CD4-positive, CD25-positive, alpha-beta regulatory T cell (primary cell): ENCODE results near the gene STEAP2. TPM values are rescaled to one million over a fixed set of nuclear protein-coding genes. Genes with fewer than 3 reads are reported as not detected.

Experiments
- ATAC-seq, 2 donors: fragments of 150-1000 bp; cut with Tn5 transposase; one replicate each; pipeline ENCODE4 v1.10.0; 2021; ENCODE audit warnings: low read depth in 2 of 2, moderate number of reproducible peaks in 2 of 2, moderate library complexity in 1 of 2
- DNase-seq, 3 donors: peaks; one replicate each; pipeline versions ENCODE4 v3.0.0 to v3.0.0-alpha.2; 2012 to 2022; ENCODE audit warnings: mixed read lengths in 1 of 3
- H3K27ac ChIP-seq: one replicate; pipeline ENCODE4 v1.7.0; 2013; ENCODE audit warnings: mild to moderate bottlenecking, low read length; ENCODE audit not compliant: insufficient read depth, poor library complexity, severe bottlenecking
- H3K27me3 ChIP-seq: one replicate; pipeline ENCODE4 v1.7.0; 2013; ENCODE audit warnings: low read length; ENCODE audit not compliant: control insufficient read depth, insufficient read depth
- H3K36me3 ChIP-seq: one replicate; pipeline ENCODE4 v1.7.0; 2013; ENCODE audit warnings: mild to moderate bottlenecking, low read length, moderate library complexity; ENCODE audit not compliant: control insufficient read depth, insufficient read depth
- H3K4me1 ChIP-seq: 2 replicates; pipeline ENCODE4 v1.7.0; 2013; ENCODE audit warnings: mild to moderate bottlenecking, low read length; ENCODE audit not compliant: insufficient read depth, control insufficient read depth, poor library complexity, severe bottlenecking
- H3K4me3 ChIP-seq: one replicate; pipeline ENCODE4 v1.7.0; 2013; ENCODE audit warnings: low read depth, mild to moderate bottlenecking, low read length, moderate library complexity
- H3K9me3 ChIP-seq, 2 experiments: 1 replicate in 1 of 2; 2 replicates in 1 of 2; pipeline ENCODE4 v1.7.0; 2013; ENCODE audit warnings: low read length in 2 of 2, mild to moderate bottlenecking in 1 of 2, moderate library complexity in 1 of 2; ENCODE audit not compliant: control insufficient read depth in 2 of 2
- H3K27ac Mint-ChIP-seq, 3 donors: one replicate each; pipeline ENCODE4 v1.8.0; 2020 to 2022; ENCODE audit warnings: mild to moderate bottlenecking in 3 of 3, mixed read lengths in 3 of 3, moderate library complexity in 2 of 3
- H3K27me3 Mint-ChIP-seq: one replicate; pipeline ENCODE4 v1.8.0; 2022; ENCODE audit warnings: mild to moderate bottlenecking, mixed read lengths
- H3K36me3 Mint-ChIP-seq: one replicate; pipeline ENCODE4 v1.8.0; 2020; ENCODE audit warnings: mixed read lengths
- H3K4me1 Mint-ChIP-seq, 4 donors: one replicate each; pipeline ENCODE4 v1.8.0; 2020 to 2022; ENCODE audit warnings: mixed read lengths in 4 of 4, mild to moderate bottlenecking in 1 of 4
- H3K4me3 Mint-ChIP-seq, 4 donors: one replicate each; pipeline ENCODE4 v1.8.0; 2020 to 2022; ENCODE audit warnings: mild to moderate bottlenecking in 4 of 4, mixed read lengths in 4 of 4, moderate library complexity in 3 of 4
- H3K9me3 Mint-ChIP-seq, 7 donors: one replicate each; pipeline ENCODE4 v1.8.0; 2020 to 2022; ENCODE audit warnings: mixed read lengths in 7 of 7, mild to moderate bottlenecking in 3 of 7, moderate library complexity in 2 of 7
- polyA plus RNA-seq, 4 donors: library from polyadenylated mRNA; unstranded; fragments of 300-500 nt; fragmentation: Illumina TruSeq; gene quantifications; one replicate each; pipeline ENCODE4 v1.2.3, GENCODE V29; 2021
- total RNA-seq: library from RNA; stranded (reverse); gene quantifications from one replicate; pipeline ENCODE4 v1.2.3, GENCODE V29; 2022

The STEAP2 gene
- total and polyA plus RNA-seq, 5 donors from 2014 or later: not detected

DNA sequence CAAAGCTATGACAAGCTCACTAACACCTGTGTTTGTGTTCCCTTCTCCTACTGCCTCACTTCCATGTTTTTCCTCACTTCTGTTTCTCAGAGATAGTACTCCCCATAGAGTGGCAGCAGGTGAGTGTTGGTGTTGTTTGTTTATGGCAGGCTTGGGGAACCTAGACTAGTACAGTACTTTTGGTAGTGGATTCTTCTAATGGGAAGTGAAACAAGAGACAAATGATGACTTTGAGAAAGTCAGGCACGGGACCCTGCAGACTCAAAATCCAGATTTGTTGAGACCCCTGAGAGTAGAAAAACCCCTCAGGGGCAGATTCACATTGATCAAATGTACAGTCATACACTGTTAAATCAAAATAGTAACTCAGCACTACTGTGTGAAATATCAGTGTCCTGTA, 27.0 kb downstream of the STEAP2 start:
- peaks cover 9% of the 10 kb centered on the region for H3K27me3 ChIP-seq
- no peak overlapping the region for H3K27ac Mint-ChIP-seq
- H3K36me3 ChIP-seq: no peaks in the 10 kb centered on the region
- peaks cover 0 to 2% (median 0%) of the 10 kb centered on the region in 4 donors for H3K4me1 Mint-ChIP-seq
- peaks cover 0 to 1% (median 0%) of the 10 kb centered on the region in 7 donors for H3K9me3 Mint-ChIP-seq
- DNase-seq (no peak), ATAC-seq (no peak)
- peaks cover 13% of the 10 kb centered on the region for H3K27me3 Mint-ChIP-seq
- no peak overlapping the region for H3K4me3 Mint-ChIP-seq
- H3K4me3 ChIP-seq: no peak overlapping the region
- no peaks in the 10 kb centered on the region for H3K9me3 ChIP-seq
- no peaks in the 10 kb centered on the region for H3K36me3 Mint-ChIP-seq
- no peaks in the 10 kb centered on the region for H3K4me1 ChIP-seq
- no peak overlapping the region for H3K27ac ChIP-seq

DNA sequence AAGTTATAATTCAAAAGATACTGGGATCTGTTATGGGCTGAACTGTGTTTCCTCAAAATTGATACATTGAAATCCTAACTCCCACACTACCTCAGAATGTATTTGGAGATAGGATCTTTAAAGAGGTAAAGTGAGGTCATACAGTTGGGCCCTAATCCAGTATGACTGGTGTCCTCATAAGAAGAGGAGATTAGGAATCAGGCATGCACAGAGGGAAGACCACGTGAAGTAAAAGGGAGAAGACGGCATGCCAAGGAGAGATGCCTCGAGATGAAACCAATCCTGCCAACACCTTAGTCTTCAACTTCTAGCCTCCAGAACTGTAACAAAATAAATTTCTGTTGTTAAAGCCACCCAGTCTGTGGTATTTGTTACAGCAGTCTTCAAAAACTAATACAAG, 27.5 kb downstream of the STEAP2 start:
- Mint-ChIP-seq H3K27ac (no peak overlapping the region), H3K27me3 (peaks cover 16% of the 10 kb centered on the region), H3K4me1 (peaks cover 0 to 2% (median under 1%) of the 10 kb centered on the region in 4 donors), H3K36me3 (no peaks in the 10 kb centered on the region), H3K4me3 (no peak overlapping the region), H3K9me3 (peaks cover 0 to 1% (median 0%) of the 10 kb centered on the region in 7 donors)
- Histone ChIP-seq H3K27me3 (peaks cover 11% of the 10 kb centered on the region), H3K27ac (no peak overlapping the region), H3K36me3 (no peaks in the 10 kb centered on the region), H3K9me3 (no peaks in the 10 kb centered on the region), H3K4me1 (no peaks in the 10 kb centered on the region), H3K4me3 (no peak overlapping the region)
- no peak for DNase-seq
- ATAC-seq: no peak

DNA sequence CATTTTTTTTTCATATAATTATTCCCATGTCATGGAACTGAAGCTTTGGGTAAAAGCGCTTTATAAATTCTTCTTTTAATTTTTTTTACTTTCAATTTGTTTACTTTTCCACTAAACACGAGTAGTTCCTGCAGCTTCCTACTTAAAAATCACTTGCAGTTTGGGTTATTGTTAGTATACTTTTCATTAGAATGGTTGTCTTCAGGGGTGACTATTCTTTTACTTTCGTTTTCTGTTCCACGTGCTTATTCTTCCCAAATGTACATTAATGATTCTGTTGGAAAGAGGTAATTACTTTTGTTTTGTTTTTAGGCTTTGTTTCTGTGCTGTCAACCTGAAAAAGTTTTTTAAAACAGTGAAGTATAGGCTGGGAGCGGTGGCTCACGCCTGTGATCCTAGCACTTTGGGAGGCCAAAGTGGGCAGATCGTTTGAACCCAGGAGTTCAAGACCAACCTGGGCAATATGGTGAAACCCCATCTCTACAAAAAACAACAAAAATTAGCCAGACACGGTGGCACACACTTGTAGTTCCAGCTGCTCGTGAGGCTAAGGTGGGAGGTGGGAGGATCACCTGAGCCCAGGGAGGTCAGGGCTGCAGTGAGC, 28.2 kb downstream of the STEAP2 start:
- H3K9me3 Mint-ChIP-seq: peaks cover 0 to 1% (median 0%) of the 10 kb centered on the region in 7 donors
- peaks cover 0 to 7% (median 2%) of the 10 kb centered on the region in 4 donors for H3K4me1 Mint-ChIP-seq
- H3K27ac Mint-ChIP-seq: no peak overlapping the region
- no peak overlapping the region for H3K4me3 ChIP-seq
- no peaks in the 10 kb centered on the region for H3K4me1 ChIP-seq
- no peak overlapping the region for H3K4me3 Mint-ChIP-seq
- no peaks in the 10 kb centered on the region for H3K9me3 ChIP-seq
- peaks cover 14% of the 10 kb centered on the region for H3K27me3 ChIP-seq
- ATAC-seq (no peak), DNase-seq (no peak)
- peaks cover 17% of the 10 kb centered on the region for H3K27me3 Mint-ChIP-seq
- H3K36me3 ChIP-seq: no peaks in the 10 kb centered on the region
- no peak overlapping the region for H3K27ac ChIP-seq
- no peaks in the 10 kb centered on the region for H3K36me3 Mint-ChIP-seq

DNA sequence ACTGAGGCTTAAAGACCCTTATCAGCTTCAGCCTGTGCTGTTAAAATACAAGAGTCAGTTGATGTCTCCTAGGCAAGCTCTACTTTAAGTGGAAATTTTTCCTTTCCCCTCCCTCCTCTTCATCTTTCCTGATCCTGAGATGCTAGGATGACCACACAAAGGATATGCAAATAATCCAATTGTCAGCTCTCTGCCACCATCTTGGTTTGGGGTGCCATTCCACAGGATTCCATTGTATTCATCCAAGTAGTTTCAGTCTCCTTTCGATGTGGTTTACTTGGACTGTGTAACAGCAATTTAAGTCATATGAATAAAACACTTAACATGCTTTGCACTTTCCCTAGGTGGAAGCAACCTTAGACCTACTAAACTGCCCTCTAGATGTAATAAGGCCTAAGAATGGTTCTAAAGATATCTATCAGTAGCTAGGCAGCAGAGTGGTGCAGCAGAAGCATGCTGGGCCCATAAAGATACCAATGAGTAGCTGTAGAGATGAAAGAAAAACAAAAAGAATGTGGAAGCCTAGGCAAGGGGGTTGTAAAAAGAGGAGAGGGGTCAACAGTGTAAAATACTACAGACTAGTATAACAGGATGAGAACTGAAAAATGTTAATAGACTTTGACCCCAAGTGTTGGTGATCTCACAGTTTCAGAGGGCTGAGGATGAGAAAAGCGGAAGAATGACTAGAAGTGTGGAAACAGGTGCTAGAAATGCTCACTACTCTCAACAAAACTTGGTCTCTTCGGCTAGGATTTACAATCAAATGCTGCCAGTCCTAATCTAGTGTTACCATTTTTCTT, 31.0 kb downstream of the STEAP2 start:
- Mint-ChIP-seq H3K4me3 (no peak overlapping the region), H3K36me3 (no peaks in the 10 kb centered on the region), H3K27ac (peak overlapping the region in 1 of 3 donors; percentile 14), H3K9me3 (peaks cover 0 to 1% (median 0%) of the 10 kb centered on the region in 7 donors), H3K4me1 (peaks cover 0 to 20% (median 7%) of the 10 kb centered on the region in 4 donors), H3K27me3 (peaks cover 40% of the 10 kb centered on the region)
- Histone ChIP-seq H3K9me3 (no peaks in the 10 kb centered on the region), H3K27ac (no peak overlapping the region), H3K4me1 (peaks cover 9% of the 10 kb centered on the region), H3K4me3 (no peak overlapping the region), H3K36me3 (no peaks in the 10 kb centered on the region), H3K27me3 (peaks cover 26% of the 10 kb centered on the region)
- DNase-seq: no peak
- no peak for ATAC-seq

DNA sequence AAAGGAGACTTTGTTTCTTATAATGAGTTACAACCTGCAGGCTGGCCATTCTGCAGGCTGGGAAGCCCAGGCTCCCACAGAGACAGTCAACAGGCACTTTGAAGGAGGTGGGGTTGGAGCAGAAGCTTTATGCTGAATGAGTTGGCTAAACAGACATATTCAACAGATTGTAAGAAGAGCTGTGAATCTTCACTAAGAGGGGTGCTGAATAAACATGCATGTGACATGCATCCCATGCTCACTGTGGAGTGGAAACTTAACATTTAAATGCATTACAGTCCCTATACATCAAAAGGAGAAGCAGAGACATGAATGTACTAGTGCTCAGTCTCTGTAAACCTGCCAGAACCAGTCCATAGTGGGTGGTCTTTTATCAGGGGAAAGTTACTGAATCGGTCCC, 32.0 kb downstream of the STEAP2 start:
- no peak overlapping the region for H3K27ac ChIP-seq
- Mint-ChIP-seq H3K4me3 (peak overlapping the region; percentile 48 to 74 (median 68)), H3K27ac (peak overlapping the region in 1 of 3 donors; percentile 55), H3K27me3 (peaks cover 40% of the 10 kb centered on the region), H3K4me1 (peaks cover 0 to 20% (median 7%) of the 10 kb centered on the region in 4 donors), H3K36me3 (no peaks in the 10 kb centered on the region), H3K9me3 (peaks cover 0 to 1% (median 0%) of the 10 kb centered on the region in 7 donors)
- H3K36me3 ChIP-seq: no peaks in the 10 kb centered on the region
- DNase-seq: no peak
- H3K4me3 ChIP-seq: no peak overlapping the region
- ATAC-seq: no peak
- H3K4me1 ChIP-seq: peaks cover 9% of the 10 kb centered on the region
- H3K9me3 ChIP-seq: no peaks in the 10 kb centered on the region
- peaks cover 26% of the 10 kb centered on the region for H3K27me3 ChIP-seq

DNA sequence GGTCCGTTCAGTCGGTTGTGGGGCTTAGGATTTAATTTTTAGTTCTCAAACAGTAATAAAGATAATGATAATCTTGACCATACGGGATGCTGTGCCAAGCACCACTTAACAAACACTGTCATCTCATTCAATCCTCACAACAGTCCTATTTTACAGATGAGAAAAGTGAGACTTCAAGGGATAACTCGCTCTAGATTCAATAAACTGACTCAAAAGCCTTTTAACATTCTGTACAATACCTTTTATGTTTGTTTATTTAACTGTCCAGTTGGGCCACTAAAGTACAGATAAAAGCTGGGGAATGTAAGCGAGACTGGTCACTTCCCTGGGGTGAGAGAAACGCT, 33.0 kb downstream of the STEAP2 start:
- peaks cover 9% of the 10 kb centered on the region for H3K4me1 ChIP-seq
- Mint-ChIP-seq H3K4me1 (peaks cover 0 to 20% (median 7%) of the 10 kb centered on the region in 4 donors), H3K9me3 (peaks cover 0 to 3% (median 0%) of the 10 kb centered on the region in 7 donors), H3K27me3 (peaks cover 40% of the 10 kb centered on the region), H3K4me3 (peak overlapping the region; percentile 70 to 88 (median 86)), H3K27ac (peak overlapping the region in 1 of 3 donors; percentile 59), H3K36me3 (no peaks in the 10 kb centered on the region)
- no peaks in the 10 kb centered on the region for H3K9me3 ChIP-seq
- peaks cover 26% of the 10 kb centered on the region for H3K27me3 ChIP-seq
- H3K36me3 ChIP-seq: no peaks in the 10 kb centered on the region
- H3K27ac ChIP-seq: no peak overlapping the region
- DNase-seq (no peak), ATAC-seq (no peak)
- peak overlapping the region; percentile 74 for H3K4me3 ChIP-seq

DNA sequence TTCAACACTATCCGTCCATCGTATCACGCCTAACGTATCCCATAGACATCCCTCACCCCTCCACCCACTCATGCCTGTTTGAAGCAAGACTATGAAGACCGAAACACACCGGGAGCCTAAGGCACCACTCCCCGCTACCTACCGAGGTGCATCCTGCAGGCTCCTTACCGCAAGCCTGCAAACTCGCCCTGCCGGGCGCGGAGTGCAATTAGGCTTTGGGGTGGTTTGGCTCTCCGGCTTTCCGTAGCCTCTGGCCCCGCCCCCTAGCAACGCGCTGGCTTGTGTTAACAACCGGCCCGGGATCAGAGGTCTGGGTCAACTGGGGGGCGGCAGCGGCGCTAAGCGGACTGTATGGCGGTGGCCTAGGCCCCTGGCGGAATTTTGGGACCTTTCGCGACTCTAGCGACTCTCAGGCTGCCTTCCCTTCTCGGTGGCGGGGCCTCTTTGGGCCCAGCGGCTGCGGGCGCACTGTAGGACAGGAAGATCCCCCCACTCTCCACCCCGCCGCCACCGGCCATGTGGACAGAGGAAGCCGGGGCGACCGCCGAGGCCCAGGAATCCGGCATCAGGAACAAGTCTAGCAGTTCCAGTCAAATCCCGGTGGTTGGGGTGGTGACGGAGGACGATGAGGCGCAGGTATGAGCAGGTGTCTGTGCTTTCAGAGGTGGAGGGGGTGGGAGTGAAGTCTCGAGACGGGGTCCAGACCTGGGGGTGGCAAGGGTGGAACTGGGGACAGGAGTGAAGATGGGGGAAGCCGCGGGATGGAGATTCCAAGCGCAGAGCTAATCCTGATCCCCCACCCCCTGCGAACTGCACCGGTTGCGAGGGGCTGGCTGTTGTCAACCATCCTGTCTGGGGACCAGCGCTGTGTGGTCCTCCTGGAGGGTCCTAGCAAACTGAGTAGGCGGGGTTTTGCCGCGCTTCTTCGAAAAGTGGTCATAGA, 33.6 kb downstream of the STEAP2 start, which contains the start of gene CFAP69:
TSS of gene CFAP69 (plus strand) at position 266 of the 943 bp plus-strand sequence. CDS start at position 517, 251 bp downstream.
- Histone ChIP-seq H3K27me3 (peaks cover 26% of the 10 kb centered on the region), H3K27ac (no peak within 1 kb of the TSS), H3K9me3 (no peaks in the 10 kb centered on the region), H3K4me1 (peaks cover 9% of the 10 kb centered on the region), H3K4me3 (peak within 1 kb of the TSS; percentile 74), H3K36me3 (no peaks in the 10 kb centered on the region)
- H3K36me3 Mint-ChIP-seq: no peaks in the 10 kb centered on the region
- peaks cover 40% of the 10 kb centered on the region for H3K27me3 Mint-ChIP-seq
- ATAC-seq (peak; percentile 81 to 86), DNase-seq (peak; percentile 62 to 83 (median 79))
- H3K4me3 Mint-ChIP-seq: peak within 1 kb of the TSS; percentile 70 to 88 (median 86)
- peaks cover 0 to 3% (median 0%) of the 10 kb centered on the region in 7 donors for H3K9me3 Mint-ChIP-seq
- H3K4me1 Mint-ChIP-seq: peaks cover 0 to 20% (median 6%) of the 10 kb centered on the region in 4 donors
- peak within 1 kb of the TSS; percentile 59 to 84 (median 72) for H3K27ac Mint-ChIP-seq
